ENCODE results near the gene HTR1B.

DNA sequence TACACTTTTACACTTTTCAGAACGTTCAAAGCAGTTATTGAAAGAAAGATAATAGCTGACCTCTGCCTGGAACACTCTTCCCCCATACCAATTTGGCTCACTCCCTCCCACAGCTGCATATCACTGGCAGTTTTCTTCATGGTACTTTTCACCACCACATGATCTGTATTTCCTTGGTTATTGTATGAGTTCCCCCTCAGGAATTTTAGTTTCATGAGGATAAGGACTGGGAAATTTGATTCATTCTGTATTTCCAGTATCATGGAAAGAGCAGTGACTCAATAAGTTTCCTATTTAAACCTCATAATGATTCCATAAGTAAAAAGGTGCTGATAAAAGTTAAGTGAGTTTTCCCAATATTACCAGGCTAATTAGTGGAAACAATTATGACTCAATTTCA, 16.0 kb downstream of the HTR1B start:
- TF ChIP-seq EZH2phosphoT487 (IDR thresholded peaks at IDR 0.05; ENCODE audit: insufficient read depth, low read depth) (no peak), EZH2 (IDR thresholded peaks at IDR 0.05; ENCODE audit: insufficient read depth, poor library complexity, severe bottlenecking) (no peak)

Measured in GM23248 (cell line).